Neural cell (in vitro differentiated cells): ENCODE results near the gene GUCA2B. TPM values are rescaled to one million over a fixed set of nuclear protein-coding genes. Genes with fewer than 3 reads are reported as not detected.

Experiments
- H2AFZ ChIP-seq: fragments of 200-600, 300-800 bp; sonication (generic), shearing (Covaris generic); 2 replicates; pipeline ENCODE4 v1.6.0; 2014; ENCODE audit warnings: low read depth, mild to moderate bottlenecking, antibody characterized with exemption, low read length, moderate library complexity
- H3F3A ChIP-seq: fragments of 200-600 bp; shearing (Covaris generic); 2 replicates; pipeline ENCODE4 v1.6.1; 2016; ENCODE audit warnings: mild to moderate bottlenecking, moderate library complexity, mixed read lengths, antibody characterized with exemption, low read length; ENCODE audit not compliant: insufficient read depth, poor library complexity, severe bottlenecking
- H3K27ac ChIP-seq: fragments of 200-600, 300-800 bp; sonication (generic), shearing (Covaris generic); 2 replicates; pipeline ENCODE4 v1.5.1; 2014; ENCODE audit warnings: mild to moderate bottlenecking, low read length, moderate library complexity
- H3K27me3 ChIP-seq: fragments of 300-800, 200-600 bp; sonication (generic), shearing (Covaris generic); 2 replicates; pipeline ENCODE4 v1.6.0; 2014; ENCODE audit warnings: mild to moderate bottlenecking, low read depth, low read length, moderate library complexity; ENCODE audit not compliant: insufficient read depth
- H3K36me3 ChIP-seq: fragments of 300-800, 200-600 bp; sonication (generic), shearing (Covaris generic); 2 replicates; pipeline ENCODE4 v1.5.1; 2014; ENCODE audit warnings: mild to moderate bottlenecking, antibody characterized with exemption, low read length, moderate library complexity; ENCODE audit not compliant: insufficient read depth
- H3K4me2 ChIP-seq: fragments of 300-800, 200-600 bp; sonication (generic), shearing (Covaris generic); 2 replicates; pipeline ENCODE4 v1.6.0; 2014; ENCODE audit warnings: mild to moderate bottlenecking, low read length
- H3K4me3 ChIP-seq: fragments of 300-800, 200-600 bp; sonication (generic), shearing (Covaris generic); 2 replicates; pipeline ENCODE4 v1.5.1; 2014; ENCODE audit warnings: mild to moderate bottlenecking, low read length, moderate library complexity
- H3K79me2 ChIP-seq: fragments of 200-600 bp; shearing (Covaris generic); replicated peaks from 2 replicates; pipeline ENCODE4 v1.6.0; 2014; ENCODE audit warnings: mild to moderate bottlenecking, low read length, moderate library complexity; ENCODE audit not compliant: insufficient read depth
- H3K9ac ChIP-seq: fragments of 300-800, 200-600 bp; sonication (generic), shearing (Covaris generic); 2 replicates; pipeline ENCODE4 v1.6.1; 2016; ENCODE audit warnings: mild to moderate bottlenecking, low read length, mixed read lengths
- H3K9me2 ChIP-seq: fragments of 200-600 bp; shearing (Covaris generic); 2 replicates; pipeline ENCODE4 v1.6.1; 2016; ENCODE audit warnings: mild to moderate bottlenecking, low read length, mixed read lengths; ENCODE audit not compliant: insufficient read depth
- H3K9me3 ChIP-seq: fragments of 200-600, 300-800 bp; sonication (generic), shearing (Covaris generic); 2 replicates; pipeline ENCODE4 v1.6.1; 2016; ENCODE audit warnings: mild to moderate bottlenecking, mixed run types, low read length, moderate library complexity, mixed read lengths
- H4K20me1 ChIP-seq: fragments of 200-600 bp; shearing (Covaris generic); 2 replicates; pipeline ENCODE4 v1.6.1; 2016; ENCODE audit warnings: mild to moderate bottlenecking, mixed run types; ENCODE audit not compliant: insufficient read depth
- EP300 ChIP-seq: fragments of 450-650 bp; conservative IDR thresholded peaks from 2 replicates; pipeline ENCODE4 v1.6.1; 2014; ENCODE audit warnings: antibody characterized with exemption, mild to moderate bottlenecking, moderate library complexity; ENCODE audit not compliant: poor library complexity, severe bottlenecking
- EZH2 ChIP-seq: fragments of 200-600, 300-800 bp; shearing (Covaris generic), sonication (generic); IDR thresholded peaks from 2 replicates; pipeline ENCODE4 v1.6.1; 2014; ENCODE audit warnings: antibody characterized with exemption, low read length, borderline replicate concordance, mild to moderate bottlenecking; ENCODE audit not compliant: insufficient read depth, poor library complexity, severe bottlenecking
- MXI1 ChIP-seq: fragments of 450-650 bp; conservative IDR thresholded peaks from 2 replicates; pipeline ENCODE4 v1.6.1; 2014; ENCODE audit warnings: antibody characterized with exemption, mild to moderate bottlenecking; ENCODE audit not compliant: poor library complexity, severe bottlenecking
- POLR2AphosphoS5 ChIP-seq: IDR thresholded peaks from 2 replicates; pipeline ENCODE4 v1.6.1; 2012
- RAD21 ChIP-seq: fragments of 450-650 bp; conservative IDR thresholded peaks from 2 replicates; pipeline ENCODE4 v1.6.1; 2014; ENCODE audit warnings: antibody characterized with exemption, mild to moderate bottlenecking, moderate library complexity
- SMC3 ChIP-seq: fragments of 450-650 bp; conservative IDR thresholded peaks from 2 replicates; pipeline ENCODE4 v1.6.1; 2014; ENCODE audit warnings: antibody characterized with exemption, mild to moderate bottlenecking, moderate library complexity; ENCODE audit not compliant: poor library complexity
- TAF1 ChIP-seq: IDR thresholded peaks from 2 replicates; pipeline ENCODE4 v1.6.1; 2012; ENCODE audit warnings: low read depth
- polyA plus RNA-seq: library from polyadenylated mRNA; depleted of rRNA; stranded (reverse); fragments of >200 nt; gene quantifications from 2 replicates; pipeline ENCODE4 v1.2.3, GENCODE V29; 2014
- TF ChIP-seq, protein P1 (sequence below): fragments of 450-650 bp; IDR thresholded peaks from 2 replicates; pipeline ENCODE4 v1.5.1; 2014; ENCODE audit warnings: antibody characterized with exemption, mild to moderate bottlenecking, moderate library complexity; ENCODE audit not compliant: poor library complexity, severe bottlenecking
- TF ChIP-seq, protein P2 (sequence below): IDR thresholded peaks from 2 replicates; pipeline ENCODE4 v1.6.1; 2012; ENCODE audit warnings: borderline replicate concordance

GUCA2B gene
- polyA plus RNA-seq, 1 donor from 2014 or later: not detected

DNA sequence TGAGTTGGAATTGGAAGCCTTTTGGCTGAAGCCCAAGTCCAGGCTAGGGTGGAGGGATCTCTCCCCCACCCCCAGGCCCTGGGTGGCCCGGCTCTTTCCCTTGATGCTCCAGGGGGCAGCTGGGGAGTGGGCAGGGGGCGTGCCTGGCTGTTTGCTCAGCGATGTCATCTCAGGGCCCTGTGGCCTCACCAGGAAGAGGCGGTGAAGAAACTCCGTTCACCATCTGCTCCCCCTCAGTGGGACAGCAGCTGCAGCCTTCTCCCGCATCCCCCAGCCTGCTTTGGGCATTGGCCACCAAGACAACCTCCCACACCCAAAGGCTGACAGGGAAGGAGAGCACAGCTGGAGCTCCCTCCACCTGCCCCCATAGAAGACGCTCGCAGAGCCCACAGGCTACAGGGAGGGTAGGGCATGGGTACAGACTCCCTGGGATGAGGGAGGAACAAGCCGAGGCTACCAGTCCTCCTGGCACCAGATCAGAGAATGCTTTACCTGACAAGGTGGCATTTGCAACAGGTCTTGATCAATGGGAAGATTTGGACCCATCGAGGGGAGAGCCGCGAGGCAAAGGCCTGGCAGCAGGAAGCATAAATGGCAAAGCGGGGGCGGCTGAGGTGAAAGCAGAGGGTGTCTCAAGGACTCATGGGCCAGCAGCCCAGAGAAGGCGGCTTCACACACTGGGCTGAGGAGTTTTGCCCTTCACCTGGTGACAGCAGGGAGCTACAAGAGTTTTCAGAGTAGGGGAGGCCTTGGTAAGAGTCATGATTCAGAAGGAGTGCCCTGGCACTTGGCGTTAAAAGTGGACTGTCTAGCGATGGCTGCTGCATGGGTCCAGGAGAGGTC lies 17.8 kb downstream of the GUCA2B start:
- H3K9me3 ChIP-seq: no peaks in the 10 kb centered on the region
- no peaks in the 10 kb centered on the region for H3K27me3 ChIP-seq
- no peaks in the 10 kb centered on the region for H3K9me2 ChIP-seq
- no peaks in the 10 kb centered on the region for H4K20me1 ChIP-seq
- H3K27ac ChIP-seq: no peak overlapping the region
- no peak overlapping the region for H3K4me2 ChIP-seq
- H2AFZ ChIP-seq: no peak overlapping the region
- TF ChIP-seq EZH2 (no peak), MXI1 (no peak), TAF1 (no peak), POLR2AphosphoS5 (no peak), EP300 (no peak), RAD21 (no peak), SMC3 (no peak)
- TF ChIP-seq, protein P1, sequence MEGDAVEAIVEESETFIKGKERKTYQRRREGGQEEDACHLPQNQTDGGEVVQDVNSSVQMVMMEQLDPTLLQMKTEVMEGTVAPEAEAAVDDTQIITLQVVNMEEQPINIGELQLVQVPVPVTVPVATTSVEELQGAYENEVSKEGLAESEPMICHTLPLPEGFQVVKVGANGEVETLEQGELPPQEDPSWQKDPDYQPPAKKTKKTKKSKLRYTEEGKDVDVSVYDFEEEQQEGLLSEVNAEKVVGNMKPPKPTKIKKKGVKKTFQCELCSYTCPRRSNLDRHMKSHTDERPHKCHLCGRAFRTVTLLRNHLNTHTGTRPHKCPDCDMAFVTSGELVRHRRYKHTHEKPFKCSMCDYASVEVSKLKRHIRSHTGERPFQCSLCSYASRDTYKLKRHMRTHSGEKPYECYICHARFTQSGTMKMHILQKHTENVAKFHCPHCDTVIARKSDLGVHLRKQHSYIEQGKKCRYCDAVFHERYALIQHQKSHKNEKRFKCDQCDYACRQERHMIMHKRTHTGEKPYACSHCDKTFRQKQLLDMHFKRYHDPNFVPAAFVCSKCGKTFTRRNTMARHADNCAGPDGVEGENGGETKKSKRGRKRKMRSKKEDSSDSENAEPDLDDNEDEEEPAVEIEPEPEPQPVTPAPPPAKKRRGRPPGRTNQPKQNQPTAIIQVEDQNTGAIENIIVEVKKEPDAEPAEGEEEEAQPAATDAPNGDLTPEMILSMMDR: no peak
- TF ChIP-seq, protein P2, sequence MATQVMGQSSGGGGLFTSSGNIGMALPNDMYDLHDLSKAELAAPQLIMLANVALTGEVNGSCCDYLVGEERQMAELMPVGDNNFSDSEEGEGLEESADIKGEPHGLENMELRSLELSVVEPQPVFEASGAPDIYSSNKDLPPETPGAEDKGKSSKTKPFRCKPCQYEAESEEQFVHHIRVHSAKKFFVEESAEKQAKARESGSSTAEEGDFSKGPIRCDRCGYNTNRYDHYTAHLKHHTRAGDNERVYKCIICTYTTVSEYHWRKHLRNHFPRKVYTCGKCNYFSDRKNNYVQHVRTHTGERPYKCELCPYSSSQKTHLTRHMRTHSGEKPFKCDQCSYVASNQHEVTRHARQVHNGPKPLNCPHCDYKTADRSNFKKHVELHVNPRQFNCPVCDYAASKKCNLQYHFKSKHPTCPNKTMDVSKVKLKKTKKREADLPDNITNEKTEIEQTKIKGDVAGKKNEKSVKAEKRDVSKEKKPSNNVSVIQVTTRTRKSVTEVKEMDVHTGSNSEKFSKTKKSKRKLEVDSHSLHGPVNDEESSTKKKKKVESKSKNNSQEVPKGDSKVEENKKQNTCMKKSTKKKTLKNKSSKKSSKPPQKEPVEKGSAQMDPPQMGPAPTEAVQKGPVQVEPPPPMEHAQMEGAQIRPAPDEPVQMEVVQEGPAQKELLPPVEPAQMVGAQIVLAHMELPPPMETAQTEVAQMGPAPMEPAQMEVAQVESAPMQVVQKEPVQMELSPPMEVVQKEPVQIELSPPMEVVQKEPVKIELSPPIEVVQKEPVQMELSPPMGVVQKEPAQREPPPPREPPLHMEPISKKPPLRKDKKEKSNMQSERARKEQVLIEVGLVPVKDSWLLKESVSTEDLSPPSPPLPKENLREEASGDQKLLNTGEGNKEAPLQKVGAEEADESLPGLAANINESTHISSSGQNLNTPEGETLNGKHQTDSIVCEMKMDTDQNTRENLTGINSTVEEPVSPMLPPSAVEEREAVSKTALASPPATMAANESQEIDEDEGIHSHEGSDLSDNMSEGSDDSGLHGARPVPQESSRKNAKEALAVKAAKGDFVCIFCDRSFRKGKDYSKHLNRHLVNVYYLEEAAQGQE: no peak
- no peak overlapping the region for H3K9ac ChIP-seq
- H3F3A ChIP-seq: no peaks in the 10 kb centered on the region
- no peaks in the 10 kb centered on the region for H3K36me3 ChIP-seq
- H3K4me3 ChIP-seq: no peak overlapping the region
- H3K79me2 ChIP-seq: no peaks in the 10 kb centered on the region

DNA sequence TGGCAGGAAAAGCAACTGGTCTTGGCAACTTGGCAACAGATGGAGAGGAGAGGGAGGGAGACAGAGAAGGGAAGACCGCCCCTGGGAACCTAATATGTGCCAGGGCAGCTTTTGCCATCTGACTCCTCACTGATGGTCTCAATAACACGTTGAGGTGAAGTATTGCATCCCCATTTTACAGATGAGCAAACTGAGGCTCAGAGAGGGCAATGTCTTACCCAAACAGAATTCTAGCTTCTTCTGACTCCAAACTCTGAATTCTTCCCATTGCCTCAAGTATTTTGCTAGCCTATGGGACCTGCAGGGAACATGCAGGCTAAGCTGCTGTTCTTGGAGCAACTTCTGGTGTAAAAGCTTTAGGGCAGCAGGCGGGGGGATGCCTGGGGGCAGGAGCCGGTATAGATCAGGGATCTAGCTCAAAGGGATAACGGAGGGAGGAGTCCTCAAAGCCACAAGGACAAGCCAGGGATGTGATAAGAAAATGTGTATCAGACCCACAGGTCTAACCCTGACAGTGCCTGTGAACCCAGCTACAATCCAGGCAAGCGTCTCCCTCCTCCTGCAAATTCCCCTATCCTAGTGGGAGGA lies 18.6 kb downstream of the GUCA2B start:
- no peaks in the 10 kb centered on the region for H3K79me2 ChIP-seq
- H3K9me3 ChIP-seq: no peaks in the 10 kb centered on the region
- H3K4me3 ChIP-seq: no peak overlapping the region
- H4K20me1 ChIP-seq: no peaks in the 10 kb centered on the region
- TF ChIP-seq EP300 (no peak), MXI1 (no peak), RAD21 (no peak), TAF1 (no peak), POLR2AphosphoS5 (no peak), EZH2 (no peak)
- TF ChIP-seq, protein P2: no peak
- TF ChIP-seq, protein P1: no peak
- no peaks in the 10 kb centered on the region for H3K9me2 ChIP-seq
- H3K4me2 ChIP-seq: no peak overlapping the region
- no peak overlapping the region for H3K27ac ChIP-seq
- no peaks in the 10 kb centered on the region for H3F3A ChIP-seq
- H2AFZ ChIP-seq: no peak overlapping the region
- H3K36me3 ChIP-seq: no peaks in the 10 kb centered on the region
- no peak overlapping the region for H3K9ac ChIP-seq
- no peaks in the 10 kb centered on the region for H3K27me3 ChIP-seq
